NCI-H460 (cell line): ENCODE measurements around the gene RPH3AL. TPM values are rescaled to one million over a fixed set of nuclear protein-coding genes. Genes with fewer than 3 reads are reported as not detected.

Experiments used
- DNase-seq: peaks from one replicate; pipeline ENCODE4 v3.0.0-alpha.2; 2016; ENCODE audit warnings: low read depth; ENCODE audit errors: extremely low read depth
- total RNA-seq: library from RNA; depleted of rRNA; stranded (reverse); fragments of >200 nt; shearing (Covaris generic); gene quantifications from 2 replicates; pipeline ENCODE4 v1.2.3, GENCODE V29; 2014; rRNA removed

Gene RPH3AL
- total RNA-seq, 1 experiment from 2014 or later = 34.8 TPM

DNA sequence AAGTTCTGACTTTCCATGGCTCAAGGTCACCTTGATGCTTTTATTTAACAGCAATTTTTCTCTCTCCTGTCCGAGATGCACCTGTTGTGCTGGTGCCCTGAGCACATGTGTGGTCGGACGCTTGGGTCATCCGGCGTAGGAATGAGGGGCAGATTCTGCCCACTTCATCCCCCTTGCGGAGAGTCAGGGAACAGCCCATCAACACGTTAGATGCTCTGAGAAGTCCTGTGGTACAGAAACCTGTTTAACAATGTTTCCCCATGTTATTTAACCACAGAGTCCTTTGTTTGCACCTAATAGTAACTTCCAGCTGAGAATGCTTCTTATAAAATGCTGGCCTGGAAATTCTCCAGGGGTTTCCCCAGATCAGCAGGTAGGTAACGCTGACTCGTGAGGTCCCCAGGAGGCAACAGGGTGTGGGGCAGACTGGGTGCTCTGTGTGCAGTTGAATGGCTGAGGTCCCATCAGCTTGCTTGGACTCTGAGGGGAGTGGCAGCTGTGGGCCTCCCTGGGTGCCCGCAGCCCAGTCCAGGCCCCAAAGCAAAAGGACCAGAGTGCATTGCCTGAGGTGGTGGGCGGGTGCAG is 189.0 kb downstream of the RPH3AL start:
- DNase-seq = no peak

DNA sequence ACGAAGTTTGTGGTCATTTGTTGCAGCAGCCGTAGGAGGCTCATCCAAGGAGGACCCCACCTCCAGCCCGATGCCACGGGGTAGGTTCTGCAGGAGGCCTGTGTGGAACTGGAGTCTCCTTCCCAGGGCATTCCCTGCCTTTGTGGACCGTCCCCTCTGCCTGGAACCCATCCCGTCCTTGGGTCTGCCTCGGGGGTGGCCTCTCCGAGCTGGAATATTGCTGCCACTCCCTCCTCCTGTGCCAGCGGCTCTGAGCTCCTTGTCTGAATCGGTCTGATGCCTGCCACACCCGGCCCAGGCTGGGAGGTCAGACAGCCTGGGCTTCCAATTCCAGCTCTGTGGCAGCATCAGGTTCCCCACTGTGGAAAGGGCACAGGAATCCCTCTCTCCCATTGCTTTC is 189.9 kb downstream of the RPH3AL start:
- no peak for DNase-seq

Other genes with a start within 250 kb of the RPH3AL start
- gene SCGB1C2, start 215.2 kb downstream of the RPH3AL start, total RNA-seq = not detected in 2 replicates
- gene DOC2B, start 171.2 kb downstream of the RPH3AL start, total RNA-seq = 30.6 and 31.4 TPM in 2 replicates
- 50.7 and 52.9 TPM in 2 replicates for gene RFLNB, start 93.1 kb upstream of the RPH3AL start, total RNA-seq